GM06990 (cell line): Measurements from ENCODE around the gene PFKFB4.

Experiments
- DNase-seq: peaks from one replicate; pipeline ENCODE4 v3.0.0-alpha.2; 2011; ENCODE audit not compliant: insufficient read length; ENCODE audit errors: extremely low read depth
- H3K27me3 ChIP-seq: replicated peaks from 2 replicates; pipeline ENCODE4 v1.6.0; 2011; ENCODE audit warnings: low read length; ENCODE audit not compliant: control insufficient read depth, insufficient read depth
- H3K36me3 ChIP-seq: 2 replicates; pipeline ENCODE4 v1.5.1; 2011; ENCODE audit warnings: low read length; ENCODE audit not compliant: control insufficient read depth, insufficient read depth
- H3K4me3 ChIP-seq: replicated peaks from 2 replicates; pipeline ENCODE4 v1.5.1; 2011; ENCODE audit warnings: low read depth, mild to moderate bottlenecking, control low read depth, low read length
- CTCF ChIP-seq: IDR thresholded peaks from 2 replicates; pipeline ENCODE4 v1.5.1; 2011; ENCODE audit warnings: low read length, control low read depth, mild to moderate bottlenecking, inconsistent platforms; ENCODE audit not compliant: insufficient read depth, poor library complexity, severe bottlenecking

PFKFB4 gene

GRCh38 chr3:48511551-48511950 lies 45.1 kb downstream of the PFKFB4 start:
- Histone ChIP-seq H3K27me3 (0 out of 2 replicates have a peak, but pooled peaks cover 1% of the 10 kb centered on the region), H3K36me3 (no peaks in the 10 kb centered on the region), H3K4me3 (no peak overlapping the region)
- no peak for DNase-seq
- TF ChIP-seq CTCF, result no peak

- TF ChIP-seq CTCF, result peak; percentile 86
- peak; percentile 35 for DNase-seq
- Histone ChIP-seq H3K36me3 (no peaks in the 10 kb centered on the region), H3K27me3 (0 out of 2 replicates have a peak, but pooled peaks cover 1% of the 10 kb centered on the region), H3K4me3 (no peak overlapping the region)
Measured at GRCh38 chr3:48507256-48508061, 49.1 kb downstream of the PFKFB4 start.

GRCh38 chr3:48505968-48506504 lies 50.6 kb downstream of the PFKFB4 start:
- DNase-seq, result no peak
- H3K4me3 ChIP-seq, result no peak overlapping the region
- TF ChIP-seq CTCF, result no peak

GRCh38 chr3:48505146-48505545 lies 51.5 kb downstream of the PFKFB4 start:
- Histone ChIP-seq H3K4me3 (no peak overlapping the region), H3K27me3 (0 out of 2 replicates have a peak, but pooled peaks cover 1% of the 10 kb centered on the region), H3K36me3 (no peaks in the 10 kb centered on the region)
- DNase-seq, result no peak
- TF ChIP-seq CTCF, result no peak

More at GRCh38 chr3:48505968-48506504, 50.6 kb downstream of the PFKFB4 start:
- Histone ChIP-seq H3K36me3 (no peaks in the 10 kb centered on the region), H3K27me3 (0 out of 2 replicates have a peak, but pooled peaks cover 1% of the 10 kb centered on the region)

GRCh38 chr3:48504051-48504946 lies 52.3 kb downstream of the PFKFB4 start, which contains the start of gene SHISA5:
Gene SHISA5 (minus strand): TSS chr3:48504174. CDS start chr3:48504094, 80 bp downstream.
- no peaks in the 10 kb centered on the region for H3K36me3 ChIP-seq
- no peaks in the 10 kb centered on the region for H3K27me3 ChIP-seq
- H3K4me3 ChIP-seq, result peak within 1 kb of the TSS; percentile 76
- DNase-seq, result peak; percentile 51
- no peak for TF ChIP-seq CTCF
